GM23248 (cell line): ENCODE data around the gene SLC10A7. TPM values are rescaled to one million over a fixed set of nuclear protein-coding genes. Genes with fewer than 3 reads are reported as not detected.

Experiments used
- DNase-seq: peaks from one replicate; pipeline ENCODE4 v3.0.0-alpha.2; 2015
- H2AFZ ChIP-seq: fragments of 200-600 bp; sonication (generic); 2 replicates; pipeline ENCODE4 v1.6.1; 2016; ENCODE audit warnings: antibody characterized with exemption
- H3F3A ChIP-seq: fragments of 200-600 bp; sonication (generic); 2 replicates; pipeline ENCODE4 v1.6.1; 2016; ENCODE audit warnings: mild to moderate bottlenecking, antibody characterized with exemption, mixed run types; ENCODE audit not compliant: insufficient read depth
- H3K27ac ChIP-seq: fragments of 200-600 bp; sonication (generic); 2 replicates; pipeline ENCODE4 v1.5.1; 2016; ENCODE audit warnings: mild to moderate bottlenecking
- H3K27me3 ChIP-seq: fragments of 200-600 bp; sonication (generic); replicated peaks from 2 replicates; pipeline ENCODE4 v1.6.1; 2016; ENCODE audit warnings: mild to moderate bottlenecking; ENCODE audit not compliant: insufficient read depth
- H3K36me3 ChIP-seq: fragments of 200-600 bp; sonication (generic); 2 replicates; pipeline ENCODE4 v1.6.1; 2016; ENCODE audit warnings: low read depth, mild to moderate bottlenecking
- H3K4me1 ChIP-seq: fragments of 200-600 bp; sonication (generic); 2 replicates; pipeline ENCODE4 v1.6.1; 2016; ENCODE audit warnings: mild to moderate bottlenecking; ENCODE audit not compliant: insufficient read depth
- H3K4me2 ChIP-seq: fragments of 200-600 bp; sonication (generic); one replicate; pipeline ENCODE4 v1.6.1; 2016; ENCODE audit warnings: mild to moderate bottlenecking; ENCODE audit not compliant: unreplicated experiment
- H3K4me3 ChIP-seq: fragments of 200-600 bp; sonication (generic); 2 replicates; pipeline ENCODE4 v1.5.1; 2016; ENCODE audit warnings: mild to moderate bottlenecking
- H3K79me2 ChIP-seq: fragments of 200-600 bp; sonication (generic); 2 replicates; pipeline ENCODE4 v1.6.1; 2016; ENCODE audit warnings: mild to moderate bottlenecking; ENCODE audit not compliant: insufficient read depth
- H3K9ac ChIP-seq: fragments of 200-600 bp; sonication (generic); 2 replicates; pipeline ENCODE4 v1.6.1; 2016; ENCODE audit warnings: mild to moderate bottlenecking
- H3K9me2 ChIP-seq: fragments of 200-600 bp; sonication (generic); 2 replicates; pipeline ENCODE4 v1.6.1; 2016; ENCODE audit warnings: mixed run types, mild to moderate bottlenecking, moderate library complexity; ENCODE audit not compliant: insufficient read depth
- H3K9me3 ChIP-seq: fragments of 200-600 bp; sonication (generic); one replicate; pipeline ENCODE4 v1.6.1; 2017; ENCODE audit warnings: low read depth
- H4K20me1 ChIP-seq: fragments of 200-600 bp; sonication (generic); 2 replicates; pipeline ENCODE4 v1.6.0; 2016; ENCODE audit not compliant: insufficient read depth
- EZH2 ChIP-seq: fragments of 200-600 bp; sonication (generic); IDR thresholded peaks from 2 replicates; pipeline ENCODE4 v1.6.1; 2018; ENCODE audit warnings: antibody characterized with exemption, mild to moderate bottlenecking; ENCODE audit not compliant: insufficient read depth, poor library complexity, severe bottlenecking
- EZH2phosphoT487 ChIP-seq: fragments of 200-600 bp; sonication (generic); IDR thresholded peaks from 2 replicates; pipeline ENCODE4 v1.6.1; 2018; ENCODE audit warnings: antibody characterized with exemption, moderate library complexity, mild to moderate bottlenecking, low read depth; ENCODE audit not compliant: insufficient read depth
- WGBS, 2 experiments: methylation state at CpG; one replicate each; pipeline ENCODE4 v1.1.6; 2015 to 2017; ENCODE audit warnings: low lambda C conversion rate in 2 of 2, low coverage in 1 of 2; ENCODE audit errors: missing lambda C conversion rate in 2 of 2; 5-methylcytosine and 5-hydroxymethylcytosine counted together
- in situ Hi-C: fragments of 300-500 bp; cut with MboI; formaldehyde crosslinking; loops from 2 replicates; pipeline ENCODE4 v1.15.0; 2020
- polyA plus RNA-seq: library from polyadenylated mRNA; unstranded; fragments of >200 nt; fragmentation: Nextera tagmentation; extraction: Ambion mirVana; gene quantifications from 2 replicates; pipeline ENCODE4 v1.2.1, GENCODE V29; 2016
- total RNA-seq: library from RNA; depleted of rRNA; stranded (reverse); fragments of >200 nt; shearing (Covaris generic); gene quantifications from 2 replicates; pipeline ENCODE4 v1.2.3, GENCODE V29; 2014

Gene SLC10A7
- total and polyA plus RNA-seq, 2 experiments from 2014 or later: 4.5 to 8.1 TPM

DNA sequence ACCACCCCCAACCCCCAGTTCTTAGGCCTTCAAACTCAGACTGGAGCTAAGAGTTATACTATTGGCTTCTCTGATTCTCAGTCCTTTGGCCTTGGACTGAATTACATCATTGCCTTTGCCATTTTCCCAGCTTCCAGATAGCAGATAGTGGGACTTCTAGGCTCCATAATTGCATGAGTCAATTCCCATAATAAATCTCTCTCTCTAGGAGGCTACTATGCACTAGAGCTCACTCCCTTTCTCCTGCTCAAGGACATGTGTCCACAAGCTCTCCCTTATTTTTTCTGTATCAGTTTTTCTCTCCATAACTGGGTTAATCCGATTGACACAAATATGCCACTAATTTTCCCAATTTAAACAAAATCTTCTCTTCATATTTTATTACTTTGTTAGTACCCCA lies 204.0 kb downstream of the SLC10A7 start:
- WGBS, 2 experiments: 96 to 98% methylated on average over 1 of the region's 1 CpG
- TF ChIP-seq EZH2phosphoT487 (no peak), EZH2 (no peak)

DNA sequence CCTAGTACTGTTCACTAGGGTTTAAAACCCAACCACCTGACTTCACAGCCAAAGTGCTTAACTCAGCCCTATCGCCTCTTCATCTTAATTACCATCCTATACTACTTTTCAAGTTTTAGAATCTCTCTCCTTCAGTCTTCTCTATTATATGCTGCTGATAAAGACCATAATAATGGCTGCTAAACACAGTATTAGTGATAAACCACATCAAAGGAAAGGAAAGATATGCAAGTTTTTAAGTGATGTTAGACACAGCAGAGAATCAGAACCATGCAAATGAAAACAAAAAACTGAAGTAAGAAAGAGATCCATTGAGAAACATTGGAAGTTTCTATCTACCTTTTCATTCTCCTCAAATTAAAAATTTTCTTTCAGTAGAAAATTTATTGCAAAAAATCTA lies 206.6 kb downstream of the SLC10A7 start:
- Histone ChIP-seq H3K27me3 (no peaks in the 10 kb centered on the region), H4K20me1 (no peaks in the 10 kb centered on the region), H3K4me2 (no peak overlapping the region), H3K4me3 (no peak overlapping the region), H3K36me3 (no peaks in the 10 kb centered on the region), H3K4me1 (no peaks in the 10 kb centered on the region), H3K27ac (no peak overlapping the region), H3K9me3 (no peaks in the 10 kb centered on the region), H2AFZ (no peak overlapping the region), H3K79me2 (no peaks in the 10 kb centered on the region), H3F3A (no peaks in the 10 kb centered on the region), H3K9ac (no peak overlapping the region), H3K9me2 (peaks cover 4% of the 10 kb centered on the region; the same call in 1 of the 2 replicates)
- 95 to 100% methylated on average over 1 of the region's 1 CpG for WGBS, 2 experiments
- in situ Hi-C loops: no loop called here
- no peak for DNase-seq
- TF ChIP-seq EZH2: no peak
- TF ChIP-seq EZH2phosphoT487: no peak

More for the DNA sequence above, 204.0 kb downstream of the SLC10A7 start:
- in situ Hi-C loops: no loop called here
- Histone ChIP-seq H3K79me2 (no peaks in the 10 kb centered on the region), H4K20me1 (no peaks in the 10 kb centered on the region), H3K9me3 (no peaks in the 10 kb centered on the region), H3K4me2 (no peak overlapping the region), H3K27me3 (no peaks in the 10 kb centered on the region), H3K9ac (no peak overlapping the region), H3K9me2 (peaks cover 4% of the 10 kb centered on the region; the same call in 1 of the 2 replicates), H2AFZ (no peak overlapping the region), H3K27ac (no peak overlapping the region), H3K4me1 (no peaks in the 10 kb centered on the region), H3K36me3 (no peaks in the 10 kb centered on the region), H3K4me3 (no peak overlapping the region), H3F3A (no peaks in the 10 kb centered on the region)
- no peak for DNase-seq

DNA sequence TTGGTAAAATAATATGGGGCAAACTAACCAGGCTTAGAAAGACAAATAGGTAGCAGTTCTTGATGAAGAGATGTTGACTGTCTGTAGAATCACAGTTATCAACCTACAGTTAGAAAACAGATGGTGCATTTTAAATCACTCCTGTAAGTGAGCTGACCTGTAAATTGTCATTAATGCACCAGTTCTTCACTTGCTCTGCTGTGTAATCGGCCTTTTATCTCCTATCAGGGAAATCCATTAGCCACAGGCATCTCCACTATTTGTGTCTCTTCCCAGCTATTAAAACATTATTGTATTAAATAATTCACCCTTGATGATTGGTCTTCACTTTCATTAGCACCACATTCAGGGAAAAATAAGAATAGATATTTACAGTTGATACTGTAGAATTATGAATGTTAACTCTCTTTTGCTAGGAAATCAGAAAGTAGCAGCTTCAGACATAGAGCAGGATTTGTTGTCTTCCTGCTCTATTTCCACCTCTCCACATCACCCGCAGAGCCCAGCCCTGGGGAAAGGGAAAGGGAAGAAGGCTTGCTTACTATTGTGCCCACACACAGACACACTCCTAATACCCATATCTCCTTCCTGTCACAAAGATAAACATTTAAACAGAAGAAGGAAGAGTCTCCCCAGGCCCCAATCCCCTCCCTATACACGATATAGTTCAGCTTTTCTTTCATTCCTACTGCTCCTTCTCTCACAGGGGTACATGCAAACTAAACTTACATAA lies 210.3 kb downstream of the SLC10A7 start:
- Histone ChIP-seq H3K4me2 (no peak overlapping the region), H3K9me3 (no peaks in the 10 kb centered on the region), H4K20me1 (no peaks in the 10 kb centered on the region), H2AFZ (no peak overlapping the region), H3K4me3 (no peak overlapping the region), H3K9ac (no peak overlapping the region), H3K79me2 (no peaks in the 10 kb centered on the region), H3K27ac (no peak overlapping the region), H3K4me1 (peaks cover 9% of the 10 kb centered on the region), H3F3A (no peaks in the 10 kb centered on the region; the same call in 1 of the 2 replicates), H3K27me3 (no peaks in the 10 kb centered on the region), H3K36me3 (no peaks in the 10 kb centered on the region), H3K9me2 (peaks cover 4% of the 10 kb centered on the region; the same call in 1 of the 2 replicates)
- TF ChIP-seq EZH2: no peak
- TF ChIP-seq EZH2phosphoT487: no peak
- DNase-seq: no peak
- in situ Hi-C loops: no loop called here
- WGBS, 2 experiments: 60 to 61% methylated on average over 3 of the region's 3 CpGs

DNA sequence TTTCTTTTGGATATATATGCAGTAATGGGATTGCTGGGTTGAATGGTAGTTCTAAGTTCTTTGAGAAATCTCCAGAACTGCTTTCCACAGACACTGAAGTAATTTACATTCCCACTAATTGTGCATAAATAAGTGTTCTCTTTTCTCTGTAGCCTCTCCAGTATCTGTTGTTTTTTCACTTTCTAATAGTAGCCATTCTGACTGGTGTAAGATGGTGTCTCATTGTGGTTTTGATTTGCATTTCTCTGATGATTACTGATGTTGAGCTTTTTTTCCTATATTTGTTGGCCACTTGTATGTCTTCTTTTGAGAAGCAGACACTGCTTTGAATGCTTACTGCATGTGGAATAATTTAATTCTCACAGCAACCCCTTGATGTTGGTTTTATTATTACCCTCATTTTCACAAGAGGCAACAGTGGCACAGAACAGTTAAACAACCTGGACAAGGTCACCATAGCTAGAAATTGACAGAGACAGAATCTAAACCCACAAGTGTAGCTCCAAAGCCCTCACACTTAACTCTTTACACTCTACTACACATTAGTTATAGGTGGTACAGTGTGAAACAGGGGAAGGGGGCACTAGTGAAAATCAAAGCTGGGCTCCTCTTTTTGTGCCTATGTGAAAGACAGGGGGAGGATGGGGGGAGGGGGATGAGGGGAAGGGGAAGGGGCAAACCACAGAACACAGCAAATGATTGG lies 211.3 kb downstream of the SLC10A7 start:
- no peak overlapping the region for H3K27ac ChIP-seq
- no peaks in the 10 kb centered on the region for H3K79me2 ChIP-seq
- TF ChIP-seq EZH2phosphoT487: no peak
- TF ChIP-seq EZH2: no peak
- peaks cover 9% of the 10 kb centered on the region for H3K4me1 ChIP-seq
- no peak overlapping the region for H3K4me3 ChIP-seq
- peaks cover 4% of the 10 kb centered on the region; the same call in 1 of the 2 replicates for H3K9me2 ChIP-seq
- in situ Hi-C loops: no loop called here
- no peaks in the 10 kb centered on the region for H4K20me1 ChIP-seq
- H3K9me3 ChIP-seq: no peaks in the 10 kb centered on the region
- H2AFZ ChIP-seq: no peak overlapping the region
- H3K4me2 ChIP-seq: no peak overlapping the region
- no peaks in the 10 kb centered on the region; the same call in 1 of the 2 replicates for H3F3A ChIP-seq
- no peak overlapping the region for H3K9ac ChIP-seq
- no peak for DNase-seq
- H3K27me3 ChIP-seq: no peaks in the 10 kb centered on the region
- no peaks in the 10 kb centered on the region for H3K36me3 ChIP-seq
